Heart right ventricle (tissue), 16 donors: ENCODE data around the gene MUTYH. TPM values are rescaled to one million over a fixed set of nuclear protein-coding genes. Genes with fewer than 3 reads are reported as not detected.

Experiments used
- ATAC-seq, 8 donors: fragments of 200-7000 bp; cut with Tn5 transposase; one replicate each; pipeline ENCODE4 v1.9.1; 2020; ENCODE audit warnings: mild to moderate bottlenecking in 8 of 8, moderate library complexity in 8 of 8, moderate number of reproducible peaks in 1 of 8
- DNase-seq, 2 donors: peaks; one replicate each; pipeline ENCODE4 v3.0.0-alpha.2; 2020
- H3K27ac ChIP-seq, 10 donors: fragments of 200-600 bp; sonication (generic) in 2 of 10; one replicate each; pipeline versions ENCODE4 v1.5.0 to v1.8.0; 2020 to 2022; ENCODE audit warnings: mild to moderate bottlenecking in 3 of 10
- H3K27me3 ChIP-seq, 7 donors: fragments of 200-600 bp; one replicate each; pipeline ENCODE4 v1.8.0; 2021 to 2022; ENCODE audit warnings: mild to moderate bottlenecking in 2 of 7
- H3K36me3 ChIP-seq, 9 donors: fragments of 200-600 bp; sonication (generic) in 1 of 9; one replicate each; pipeline versions ENCODE4 v1.5.0 to v1.8.0; 2020 to 2022; ENCODE audit warnings: mild to moderate bottlenecking in 2 of 9
- H3K4me1 ChIP-seq, 9 donors: fragments of 200-600 bp; sonication (generic) in 1 of 9; one replicate each; pipeline versions ENCODE4 v1.5.0 to v1.8.0; 2020 to 2022; ENCODE audit warnings: mild to moderate bottlenecking in 4 of 9
- H3K4me3 ChIP-seq, 10 donors: fragments of 200-600 bp; sonication (generic) in 2 of 10; one replicate each; pipeline versions ENCODE4 v1.5.0 to v1.8.0; 2020 to 2022; ENCODE audit warnings: mild to moderate bottlenecking in 7 of 10, moderate library complexity in 2 of 10
- H3K9me3 ChIP-seq, 11 donors: fragments of 200-600 bp in 10 of 11; sonication (generic) in 2 of 11; one replicate each; pipeline versions ENCODE4 v1.5.0 to v1.8.0; 2013 to 2022; ENCODE audit warnings: mild to moderate bottlenecking in 2 of 11, control low read depth in 1 of 11, moderate library complexity in 1 of 11
- CTCF ChIP-seq, 9 donors: fragments of 200-600 bp; sonication (generic) in 2 of 9; IDR thresholded peaks; one replicate each; pipeline versions ENCODE4 v1.5.0 to v1.8.0; 2021 to 2022; ENCODE audit warnings: antibody characterized with exemption in 9 of 9, mild to moderate bottlenecking in 5 of 9, moderate library complexity in 1 of 9
- WGBS, 2 donors: extraction: QIAGEN DNeasy Blood & Tissue Kit; methylation state at CpG; one replicate each; pipeline ENCODE4 v1.1.7; 2013; ENCODE audit warnings: inconsistent platforms in 1 of 2; 5-methylcytosine and 5-hydroxymethylcytosine counted together
- intact Hi-C, 10 donors: fragments of 100-400 bp; cut with DNase I; formaldehyde crosslinking; loops; one replicate each; pipeline versions ENCODE4 v1.11.1 to v1.14.2; 2022
- polyA plus RNA-seq, 2 donors: library from polyadenylated mRNA; stranded (reverse); fragments of 200-250 nt; gene quantifications; one replicate each; pipeline ENCODE4 v1.2.3, GENCODE V29; 2013
- total RNA-seq, 10 donors: library from RNA; stranded (reverse); fragmentation: NEBNext Ultra II Directional in 3 of 10; extraction: Animal tissue kit (Norgen Biotek cat#: 25700) in 3 of 10; gene quantifications; one replicate each; pipeline versions ENCODE4 v1.2.1 to v1.2.4, GENCODE V29; 2021 to 2023
- donor health status: Arrhythmogenic right ventricular cardiomyopathy.
- donor health status: ischemic (EF 13 %, LVEDD 7.1; RV severe dilation, severe dysfunction).
- donor health status: healthy with polysubstance abuse.
- donor health status: DM: no; HTN: yes; CAD: no.
- donor health status: DM: no; HTN: no; CAD: no.
- donor health status: ischemic (EF 25% LVEDD 6.9; RV normal size, moderate dysfunction).
- donor health status: ischemic (EF 25% LVEDD 5.7; RV mildly dilated, moderate dysfunction).
- donor health status: healthy.
- donor health status: DM: yes; HTN: yes; CAD: no.
- donor health status: Ischemic cardiomyopathy.
- donor health status: ischemic (EF 35%, LVEDD 5.7; RV mildly dilated, moderate dysfunction).
- donor health status: nonischemic (EF 11% LVEDD 7.7; RV severe dilation, severe dysfunction).
- donor health status: DM: yes; HTN: yes; CAD: no.
- donor health status: PGD.
- donor health status: ischemic (EF 29% LVEDD 5.4; RV normal size, mild dysfunction).
- donor health status: nonischemic (EF 23%, LVEDD 6.1; RV moderate dilation, normal function).

MUTYH gene
- total and polyA plus RNA-seq, 12 donors: 6.0 to 20.3 (median 9.4) TPM

- TF ChIP-seq CTCF (IDR thresholded peaks at IDR 0.05): no peak
- no peak overlapping the region for H3K4me3 ChIP-seq
- ATAC-seq: no peak
- H3K4me1 ChIP-seq: no peaks in the 10 kb centered on the region
- H3K27me3 ChIP-seq: no peaks in the 10 kb centered on the region
- no peaks in the 10 kb centered on the region for H3K36me3 ChIP-seq
- intact Hi-C loops: loop anchor here in 1 of 10 donors (10.0 kb wide), 1 partner anchor 92 kb away; no protein-coding TSS in a partner anchor
- no peak overlapping the region for H3K27ac ChIP-seq
- 85% methylated on average over 1 of the region's 1 CpG for WGBS, 2 donors
- DNase-seq: no peak
- H3K9me3 ChIP-seq: no peaks in the 10 kb centered on the region
These were observed 43.0 kb upstream of the MUTYH start for GRCh38 chr1:45383191-45383590.

- H3K27ac ChIP-seq: no peak overlapping the region
- no peaks in the 10 kb centered on the region for H3K36me3 ChIP-seq
- TF ChIP-seq CTCF (IDR thresholded peaks at IDR 0.05): no peak
- peaks cover 0 to 3% (median 0%) of the 10 kb centered on the region in 9 donors for H3K4me1 ChIP-seq
- no peak for ATAC-seq
- no peaks in the 10 kb centered on the region for H3K27me3 ChIP-seq
- H3K9me3 ChIP-seq: no peaks in the 10 kb centered on the region
- intact Hi-C loops: loop anchor here in 1 of 10 donors (10.0 kb wide), 1 partner anchor 94 kb away; no protein-coding TSS in a partner anchor
- H3K4me3 ChIP-seq: no peak overlapping the region
- no peak for DNase-seq
- 84% methylated on average over 2 of the region's 2 CpGs for WGBS, 2 donors
These were observed 41.0 kb upstream of the MUTYH start for GRCh38 chr1:45381243-45381642.

GRCh38 chr1:45380730-45381129 is 40.5 kb upstream of the MUTYH start:
- H3K27ac ChIP-seq: no peak overlapping the region
- WGBS, 2 donors: 83 to 93% methylated on average over 1 of the region's 1 CpG
- peaks cover 0 to 8% (median 0%) of the 10 kb centered on the region in 9 donors for H3K4me1 ChIP-seq
- no peak for ATAC-seq
- H3K4me3 ChIP-seq: no peak overlapping the region
- no peaks in the 10 kb centered on the region for H3K9me3 ChIP-seq
- no peak for TF ChIP-seq CTCF (IDR thresholded peaks at IDR 0.05)
- H3K27me3 ChIP-seq: no peaks in the 10 kb centered on the region
- intact Hi-C loops: loop anchor here in 1 of 10 donors (10.0 kb wide), 1 partner anchor 94 kb away; no protein-coding TSS in a partner anchor
- no peaks in the 10 kb centered on the region for H3K36me3 ChIP-seq
- no peak for DNase-seq

GRCh38 chr1:45380125-45380524 is 39.9 kb upstream of the MUTYH start:
- WGBS, 2 donors: 91 to 92% methylated on average over 4 of the region's 4 CpGs
- DNase-seq (no peak), ATAC-seq (no peak)
- intact Hi-C loops: loop anchor here in 1 of 10 donors (10.0 kb wide), 1 partner anchor 95 kb away; no protein-coding TSS in a partner anchor
- TF ChIP-seq CTCF (IDR thresholded peaks at IDR 0.05): no peak
- Histone ChIP-seq H3K27ac (no peak overlapping the region), H3K9me3 (no peaks in the 10 kb centered on the region), H3K27me3 (no peaks in the 10 kb centered on the region), H3K4me3 (no peak overlapping the region), H3K36me3 (no peaks in the 10 kb centered on the region), H3K4me1 (peaks cover 0 to 12% (median 0%) of the 10 kb centered on the region in 9 donors)
